HG02885 (cell line): Measurements from ENCODE around the gene SERPIND1.
"Not testable (repeated sequence)": the region's sequence is repeated elsewhere in the genome, so short reads cannot be mapped to it uniquely, and the experiment has no call there.

ENCODE experiments used
- ATAC-seq: cut with Tn5 transposase; IDR thresholded peaks from one replicate; pipeline ENCODE4 v1.9.1; 2021; ENCODE audit warnings: mild to moderate bottlenecking; ENCODE audit not compliant: unreplicated experiment, poor library complexity

Gene SERPIND1, protein sequence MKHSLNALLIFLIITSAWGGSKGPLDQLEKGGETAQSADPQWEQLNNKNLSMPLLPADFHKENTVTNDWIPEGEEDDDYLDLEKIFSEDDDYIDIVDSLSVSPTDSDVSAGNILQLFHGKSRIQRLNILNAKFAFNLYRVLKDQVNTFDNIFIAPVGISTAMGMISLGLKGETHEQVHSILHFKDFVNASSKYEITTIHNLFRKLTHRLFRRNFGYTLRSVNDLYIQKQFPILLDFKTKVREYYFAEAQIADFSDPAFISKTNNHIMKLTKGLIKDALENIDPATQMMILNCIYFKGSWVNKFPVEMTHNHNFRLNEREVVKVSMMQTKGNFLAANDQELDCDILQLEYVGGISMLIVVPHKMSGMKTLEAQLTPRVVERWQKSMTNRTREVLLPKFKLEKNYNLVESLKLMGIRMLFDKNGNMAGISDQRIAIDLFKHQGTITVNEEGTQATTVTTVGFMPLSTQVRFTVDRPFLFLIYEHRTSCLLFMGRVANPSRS

DNA sequence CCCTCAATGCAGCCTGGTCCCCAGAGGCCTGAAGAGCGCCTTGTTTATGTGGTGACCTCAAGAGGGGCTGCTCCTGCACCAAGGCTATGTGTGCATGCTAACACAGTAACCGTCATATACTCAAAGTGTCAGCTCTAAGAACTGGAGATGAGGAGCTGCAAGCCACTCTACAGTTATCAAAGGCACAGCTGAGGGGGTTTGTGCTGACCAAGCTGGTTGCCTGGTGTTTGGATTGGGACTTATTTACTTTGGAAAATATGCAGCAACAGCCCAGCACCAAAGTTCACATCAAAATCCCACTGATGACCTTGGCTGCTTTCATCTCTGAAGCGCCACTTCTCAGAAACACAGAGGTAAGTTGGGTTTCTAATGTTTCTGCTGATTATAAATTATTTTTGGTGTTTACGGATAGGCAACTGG lies at the start of gene SERPIND1:
Gene SERPIND1, plus strand, starts transcription at position 321 of the 420 bp plus-strand sequence. CDS start 5,200 bp downstream, outside the sequence.
- ATAC-seq: no peak

DNA sequence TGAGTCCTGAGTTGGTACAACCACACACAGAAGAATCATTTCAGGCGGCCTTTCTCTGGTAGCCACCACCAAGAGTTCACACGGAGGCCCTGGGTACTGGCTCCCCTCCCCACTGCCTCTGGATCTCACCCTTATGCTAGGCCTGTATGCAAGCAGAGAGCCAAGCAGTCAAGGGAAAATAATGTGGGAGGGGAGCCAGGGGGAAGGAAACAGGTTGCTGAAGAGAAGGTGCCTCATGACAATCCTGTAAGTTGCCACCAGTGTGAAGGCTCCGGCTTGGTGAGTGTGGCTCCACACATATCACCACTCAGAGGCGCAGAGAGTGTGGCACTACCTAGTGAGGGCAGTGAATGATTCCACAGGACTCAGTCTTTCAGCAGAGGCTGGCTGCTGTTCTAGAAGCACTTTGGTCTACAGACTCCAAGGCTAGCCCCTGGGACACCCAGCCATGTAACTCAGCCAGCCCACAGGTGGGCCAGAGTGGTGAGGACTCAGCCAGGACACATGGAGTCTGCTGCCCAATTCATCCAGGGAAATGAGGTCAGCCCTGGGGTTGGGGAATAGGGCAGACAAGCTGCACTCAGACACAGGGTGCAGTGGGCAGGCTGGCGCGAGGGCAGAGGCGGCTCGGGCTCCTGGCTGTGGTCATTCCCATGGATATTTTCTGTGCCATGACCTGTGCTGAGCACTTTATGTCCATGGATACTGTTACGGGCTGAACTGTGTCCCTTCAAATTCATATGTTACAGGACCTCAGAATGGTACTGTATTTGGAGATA lies 49.0 kb upstream of the SERPIND1 start:
- ATAC-seq: no peak

- ATAC-seq: no peak
Measured at GRCh38 chr22:20725987-20726558, 47.8 kb upstream of the SERPIND1 start.

- no peak for ATAC-seq
Measured at GRCh38 chr22:20727118-20728015, 46.5 kb upstream of the SERPIND1 start.

GRCh38 chr22:20728523-20729190 lies 45.3 kb upstream of the SERPIND1 start:
- ATAC-seq: no peak

DNA sequence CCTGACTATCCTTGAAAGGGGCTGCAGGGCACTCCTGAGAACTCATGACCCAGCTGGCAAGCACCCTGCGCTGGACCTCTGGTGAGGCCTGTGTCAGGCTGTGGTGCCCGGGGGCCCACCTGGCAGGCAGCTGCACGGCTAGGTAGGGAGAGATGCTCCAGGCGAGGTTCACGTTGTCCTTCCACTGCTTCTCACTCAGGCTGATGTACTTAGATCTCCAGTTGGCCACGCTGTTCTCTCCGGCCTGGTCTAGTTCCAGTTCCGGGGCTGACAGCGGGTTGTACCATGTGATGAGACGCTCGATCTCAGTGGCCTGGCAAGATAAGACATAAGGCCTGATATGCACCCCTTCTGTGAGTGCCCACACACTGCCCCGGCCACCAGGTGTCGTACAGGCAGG lies 44.7 kb upstream of the SERPIND1 start:
- no peak for ATAC-seq

DNA sequence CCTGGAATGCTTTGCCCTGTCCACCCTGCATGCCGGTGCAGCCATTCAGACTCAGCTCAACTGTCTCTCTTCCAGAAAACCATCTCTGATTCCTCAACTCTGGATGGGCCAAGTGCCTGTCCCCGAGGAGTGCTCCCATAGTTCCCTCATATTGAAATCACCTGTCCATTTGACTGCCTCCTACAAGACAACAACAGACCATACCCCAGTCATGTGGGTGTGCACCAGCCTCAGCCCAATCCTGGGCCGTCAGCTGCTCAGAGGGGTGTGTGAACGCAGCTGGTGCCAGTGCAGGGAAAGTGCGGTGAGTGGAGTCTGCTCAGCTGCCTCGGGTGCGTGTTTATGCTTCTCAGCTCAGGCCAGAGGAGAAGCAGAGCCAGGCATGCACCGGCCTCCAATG lies 41.5 kb upstream of the SERPIND1 start:
- not testable (repeated sequence) for ATAC-seq

DNA sequence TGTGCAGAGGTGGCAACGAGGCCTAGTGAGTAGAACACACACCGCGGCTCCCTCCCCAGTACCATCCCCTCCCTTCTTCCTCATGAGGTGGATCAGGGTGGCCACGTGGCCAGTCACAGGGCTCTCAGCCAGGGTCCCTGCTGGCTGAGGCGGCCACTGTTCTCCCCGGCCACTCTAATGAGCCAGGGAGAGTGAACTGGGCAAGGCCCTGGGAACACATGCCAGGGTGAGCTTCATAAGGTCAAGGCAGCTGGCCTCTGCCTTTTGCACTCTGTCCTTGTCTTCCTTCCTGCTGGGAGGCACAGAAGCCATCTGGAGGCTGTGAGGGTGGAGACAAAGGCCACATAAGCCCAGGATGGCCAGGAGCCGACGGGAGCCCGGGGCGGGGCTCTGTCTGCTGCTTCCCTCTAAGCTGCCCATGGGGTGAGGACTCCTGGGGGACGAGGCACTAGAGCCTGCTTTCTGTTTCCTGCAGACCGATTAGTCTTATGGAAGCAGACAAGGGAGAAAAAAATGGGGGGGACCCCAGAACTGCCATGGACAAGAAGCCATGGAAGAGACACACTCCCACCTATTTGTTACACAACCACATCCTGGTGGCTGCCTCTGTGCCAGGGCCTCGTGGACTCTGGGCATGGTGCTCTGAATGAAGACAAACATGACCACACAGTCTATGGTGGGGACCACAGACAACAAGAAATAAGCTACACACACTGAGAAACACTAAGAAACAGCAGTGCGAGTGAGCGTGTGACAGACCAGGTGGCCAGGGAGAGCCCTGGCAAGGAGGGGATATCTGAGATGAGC lies 38.4 kb upstream of the SERPIND1 start:
- not testable (repeated sequence) for ATAC-seq

DNA sequence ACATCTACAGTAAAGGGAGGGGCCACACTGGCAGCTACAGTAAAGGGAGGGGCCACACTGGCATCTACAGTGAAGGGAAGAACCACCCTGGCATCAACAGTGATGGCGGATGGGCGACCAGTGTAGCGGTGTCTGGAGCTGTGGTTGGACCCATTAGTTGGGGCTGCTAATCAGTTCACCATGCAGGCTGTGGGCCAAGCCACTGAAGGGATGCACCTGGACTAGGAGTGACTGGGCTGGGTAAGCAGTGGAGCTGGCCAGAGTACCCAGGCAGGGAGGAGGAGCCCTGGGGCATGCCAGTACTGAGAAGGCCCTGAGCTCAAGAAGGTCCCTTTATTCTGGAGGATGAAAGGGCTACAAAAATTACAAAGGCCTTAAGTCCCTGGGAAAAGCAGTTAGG lies 37.0 kb upstream of the SERPIND1 start:
- not testable (repeated sequence) for ATAC-seq

DNA sequence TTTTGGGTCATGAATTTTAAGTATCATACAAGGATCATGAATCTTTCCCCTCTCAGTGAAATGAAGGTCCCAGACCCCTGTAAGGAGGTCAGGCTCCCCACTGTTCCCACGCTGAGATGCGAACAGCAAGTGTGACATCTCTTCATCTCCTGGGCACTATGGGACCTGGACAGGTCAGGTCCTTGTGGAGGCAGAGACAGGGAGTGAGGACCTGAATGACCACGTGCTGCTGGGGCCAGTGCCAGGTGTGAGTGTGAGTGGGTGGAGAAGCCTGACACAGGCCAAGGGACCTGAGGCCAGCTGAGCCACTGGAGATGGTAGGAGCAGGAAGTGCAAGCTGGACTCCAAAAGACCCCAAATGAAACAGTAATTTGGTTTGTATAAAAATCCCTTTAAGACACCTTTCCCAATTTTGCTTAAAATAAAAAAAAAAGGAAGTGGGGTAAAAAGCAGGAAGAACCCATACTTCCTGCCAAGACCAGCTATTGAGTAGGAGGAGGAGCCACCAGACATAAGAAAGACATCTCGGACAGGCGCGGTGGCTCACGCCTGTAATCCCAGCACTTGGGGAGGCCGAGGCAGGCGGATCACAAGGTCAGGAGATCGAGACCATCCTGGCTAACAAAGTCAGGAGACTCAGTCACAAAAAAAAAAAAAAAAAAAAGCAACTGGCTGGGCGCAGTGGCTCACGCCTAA lies 35.4 kb upstream of the SERPIND1 start:
- ATAC-seq: no peak

DNA sequence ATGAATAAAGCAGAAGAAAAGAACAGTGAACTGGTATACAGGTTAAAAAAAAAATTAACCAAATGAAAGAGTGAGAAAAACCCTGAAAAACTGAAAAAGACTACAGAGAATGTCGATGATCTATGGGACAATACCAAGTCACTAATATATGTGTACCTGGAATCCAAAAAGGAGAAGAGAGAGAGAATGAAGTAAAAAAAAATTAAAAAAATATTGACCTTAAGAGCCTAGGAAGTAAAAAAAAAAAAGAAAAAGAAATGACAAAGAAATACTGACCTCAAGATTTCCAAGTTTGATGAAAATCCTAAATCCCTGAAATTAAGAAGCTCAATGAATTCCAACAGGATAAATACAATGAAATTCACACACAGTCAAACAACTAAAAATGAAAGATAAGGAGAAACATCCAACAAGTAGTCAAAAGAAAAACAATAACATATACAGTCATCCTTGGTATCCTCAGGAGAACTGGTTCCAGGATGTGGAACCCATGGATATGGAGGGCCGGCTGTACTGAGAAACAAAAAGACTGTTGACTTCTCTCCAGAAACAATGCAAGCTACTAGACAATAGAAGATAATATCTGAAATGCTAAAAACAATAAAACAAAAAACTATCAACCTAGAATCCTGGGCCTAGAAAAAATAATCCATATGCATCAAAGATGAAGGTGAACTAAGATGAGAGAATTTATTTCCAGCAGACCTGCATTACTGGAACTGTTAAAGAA lies 33.5 kb upstream of the SERPIND1 start:
- no peak for ATAC-seq

DNA sequence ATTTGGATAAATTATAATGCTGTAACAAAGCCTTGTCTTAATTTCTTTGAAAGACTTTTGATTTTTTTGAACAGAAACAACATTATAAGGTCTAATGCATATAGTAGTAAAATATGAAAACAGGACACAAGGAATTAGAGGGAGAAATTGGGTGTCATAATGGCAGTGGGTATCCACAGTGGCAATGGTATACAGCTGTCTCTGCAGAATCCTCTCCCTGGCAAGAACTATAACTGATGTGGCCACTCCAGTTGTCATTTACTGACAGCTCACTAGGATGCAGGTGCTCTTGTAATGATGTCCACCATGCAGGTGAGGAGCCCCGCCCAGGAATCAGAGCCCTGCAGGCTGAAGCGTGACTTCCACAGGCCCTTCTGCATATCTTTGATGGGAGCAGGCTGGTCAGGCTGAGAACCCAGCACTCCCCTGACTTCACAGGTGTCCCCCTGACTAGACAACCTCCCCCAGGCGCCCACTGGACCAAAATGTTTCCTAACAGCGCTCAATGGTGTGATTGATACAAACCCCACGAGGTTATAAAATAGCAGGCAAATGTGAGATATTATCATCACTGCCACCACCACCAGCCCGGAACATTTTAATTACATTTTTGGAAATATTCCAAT lies 32.8 kb upstream of the SERPIND1 start:
- no peak for ATAC-seq

GRCh38 chr22:20741634-20742581 lies 32.0 kb upstream of the SERPIND1 start:
- no peak for ATAC-seq

DNA sequence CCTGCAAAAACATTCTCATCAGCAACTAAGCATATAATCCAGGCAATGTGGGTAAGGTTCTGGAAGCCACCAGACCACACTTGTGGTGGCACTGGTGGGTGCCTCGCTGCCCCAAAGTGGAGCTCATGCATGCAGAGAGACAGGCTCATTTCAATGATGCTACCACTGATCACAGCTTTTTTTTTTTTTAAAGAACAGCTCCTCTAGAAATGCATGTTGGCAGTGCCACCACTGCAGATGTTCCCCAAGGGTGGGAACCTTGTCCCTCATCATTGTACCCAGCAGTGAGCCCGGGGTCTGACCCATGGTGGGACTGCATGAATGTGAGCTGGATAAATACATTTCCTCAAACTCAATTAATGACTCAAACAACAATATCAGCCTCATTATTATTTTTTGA lies 31.1 kb upstream of the SERPIND1 start:
- ATAC-seq: no peak

DNA sequence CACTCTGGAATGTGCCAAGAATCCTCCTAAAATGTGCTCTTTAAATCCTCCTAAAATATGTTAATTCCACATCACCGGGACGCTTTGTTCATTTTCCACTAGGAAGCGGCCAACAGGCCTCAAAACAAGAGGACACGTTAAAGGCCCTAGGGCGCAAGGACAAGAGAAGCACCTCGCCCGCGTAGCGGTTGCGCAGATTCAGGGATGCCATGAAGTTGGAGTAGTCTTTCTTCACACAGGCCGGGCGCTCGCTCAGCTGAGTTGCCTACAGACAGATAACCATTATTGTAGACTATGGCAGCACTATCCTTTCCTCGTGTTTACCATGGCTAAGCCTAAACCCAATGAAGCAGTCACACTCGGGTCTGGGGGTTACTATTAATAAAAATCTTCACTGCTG lies 29.5 kb upstream of the SERPIND1 start:
- no peak for ATAC-seq

DNA sequence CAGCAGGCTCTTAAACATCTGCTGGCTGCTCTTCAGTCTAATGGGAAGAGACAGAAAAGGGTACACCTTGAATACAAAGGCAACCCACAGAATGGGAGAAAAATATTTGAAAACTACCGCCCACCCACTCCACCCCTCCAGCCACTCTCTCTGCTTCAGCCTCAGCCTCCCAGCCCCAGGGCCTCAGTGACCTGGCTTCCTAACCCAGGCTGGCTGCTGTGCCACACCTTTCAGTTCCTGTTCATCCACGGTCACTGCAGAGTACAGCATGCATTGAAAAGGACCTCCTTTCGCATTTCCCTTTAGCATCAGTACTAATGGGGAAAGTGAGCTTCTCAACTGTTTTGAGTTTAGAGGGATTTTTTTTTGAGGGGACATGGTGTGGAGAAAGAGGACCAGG lies 28.8 kb upstream of the SERPIND1 start:
- ATAC-seq: no peak
